ENCODE data around the gene ZNF343. TPM values are rescaled to one million over a fixed set of nuclear protein-coding genes. Genes with fewer than 3 reads are reported as not detected.

The ZNF343 gene
- polyA plus RNA-seq, 1 of the 3 experiments (the other 2 are of a cell fraction): 11.0 TPM

GRCh38 chr20:2541940-2542339 is 33.2 kb upstream of the ZNF343 start (continued):
- TF ChIP-seq, protein P1, sequence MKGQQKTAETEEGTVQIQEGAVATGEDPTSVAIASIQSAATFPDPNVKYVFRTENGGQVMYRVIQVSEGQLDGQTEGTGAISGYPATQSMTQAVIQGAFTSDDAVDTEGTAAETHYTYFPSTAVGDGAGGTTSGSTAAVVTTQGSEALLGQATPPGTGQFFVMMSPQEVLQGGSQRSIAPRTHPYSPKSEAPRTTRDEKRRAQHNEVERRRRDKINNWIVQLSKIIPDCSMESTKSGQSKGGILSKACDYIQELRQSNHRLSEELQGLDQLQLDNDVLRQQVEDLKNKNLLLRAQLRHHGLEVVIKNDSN (IDR thresholded peaks at IDR 0.05; ENCODE audit: borderline replicate concordance, low read depth): no peak

DNA sequence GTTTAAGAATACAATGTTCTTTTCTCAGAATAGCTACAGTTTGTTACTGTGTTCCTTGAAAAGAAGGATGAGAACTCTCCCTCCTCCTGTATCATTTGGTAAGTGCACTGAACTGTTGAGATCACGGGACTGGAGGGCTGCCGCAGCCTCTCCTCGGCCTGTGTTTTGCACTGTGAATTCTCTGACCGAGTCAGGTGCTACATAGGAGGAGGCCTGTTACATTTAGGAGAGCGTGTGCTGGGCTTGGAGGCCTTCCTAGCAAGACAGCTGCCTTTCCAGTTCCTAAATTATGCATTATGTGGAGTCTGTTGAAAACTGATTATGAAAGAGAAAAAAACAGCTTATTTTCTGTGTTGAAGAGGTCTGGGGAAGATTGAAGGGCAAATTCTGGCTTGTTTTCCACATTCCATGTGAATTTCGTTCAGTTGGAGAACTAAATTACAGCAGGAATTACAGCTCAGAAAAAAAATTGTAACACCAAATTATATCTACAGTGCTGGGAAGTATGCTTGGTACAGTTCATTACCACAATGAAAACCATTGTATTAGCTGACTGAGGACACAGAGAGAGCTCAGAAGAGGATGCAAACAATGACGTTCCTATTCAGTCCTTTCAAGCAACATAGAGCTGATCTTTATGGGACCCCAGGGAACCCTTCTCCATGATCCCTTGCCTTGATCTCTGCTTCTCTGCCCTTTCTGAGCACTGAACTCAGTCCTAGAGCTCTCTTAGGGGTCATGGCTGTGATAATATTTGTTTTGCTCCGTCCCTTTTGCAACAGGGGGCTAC is 30.4 kb upstream of the ZNF343 start:
- POLR2A ChIA-PET: no interaction called here
- no peak overlapping the region for H2AFZ ChIP-seq (ENCODE audit: low read depth)
- H3K9me2 ChIP-seq: no peaks in the 10 kb centered on the region
- peaks cover 13% of the 10 kb centered on the region; the same call in 1 of the 2 replicates for H3K27me3 ChIP-seq (ENCODE audit: insufficient read depth)
- H3K27ac ChIP-seq (ENCODE audit: low read depth in 2 of 2, low read length in 1 of 2): no peak overlapping the region
- H3K9ac ChIP-seq: no peak overlapping the region
- 61% methylated on average over 8 of the region's 8 CpGs for WGBS (ENCODE audit: low lambda C conversion rate)
- TF ChIP-seq NFIC (IDR thresholded peaks at IDR 0.05; ENCODE audit: borderline replicate concordance): no peak
- no peak for TF ChIP-seq RAD21 (IDR thresholded peaks at IDR 0.05; ENCODE audit: low read length)
- TF ChIP-seq REST (IDR thresholded peaks at IDR 0.05; ENCODE audit: low read depth, low read length): no peak
- no peak for TF ChIP-seq RCOR1 (IDR thresholded peaks at IDR 0.05; ENCODE audit: low read length)
- TF ChIP-seq, protein P2, sequence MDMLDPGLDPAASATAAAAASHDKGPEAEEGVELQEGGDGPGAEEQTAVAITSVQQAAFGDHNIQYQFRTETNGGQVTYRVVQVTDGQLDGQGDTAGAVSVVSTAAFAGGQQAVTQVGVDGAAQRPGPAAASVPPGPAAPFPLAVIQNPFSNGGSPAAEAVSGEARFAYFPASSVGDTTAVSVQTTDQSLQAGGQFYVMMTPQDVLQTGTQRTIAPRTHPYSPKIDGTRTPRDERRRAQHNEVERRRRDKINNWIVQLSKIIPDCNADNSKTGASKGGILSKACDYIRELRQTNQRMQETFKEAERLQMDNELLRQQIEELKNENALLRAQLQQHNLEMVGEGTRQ (IDR thresholded peaks at IDR 0.05; ENCODE audit: borderline replicate concordance, low read depth, low read length): no peak
- no peak for TF ChIP-seq SMC3 (IDR thresholded peaks at IDR 0.05; ENCODE audit: low read depth, low read length)
- TF ChIP-seq RFX5 (IDR thresholded peaks at IDR 0.05; ENCODE audit: low read length): no peak
- no peak for TF ChIP-seq RXRA (IDR thresholded peaks at IDR 0.05; ENCODE audit: borderline replicate concordance, low read depth)
- TF ChIP-seq JUND (IDR thresholded peaks at IDR 0.05): no peak
- TF ChIP-seq FOXM1 (IDR thresholded peaks at IDR 0.05; ENCODE audit: low read depth): no peak
- TF ChIP-seq CHD2 (IDR thresholded peaks at IDR 0.05; ENCODE audit: low read length, partially characterized antibody): no peak
- H3K4me2 ChIP-seq: no peak overlapping the region
- DNase-seq: no peak
- CTCF ChIA-PET: interaction anchor here (0.8 to 4.4 kb wide), 6 partner anchors 10 to 109 kb away, joined by 3 to 16 read pairs (median 4); no protein-coding TSS in a partner anchor
- no peaks in the 10 kb centered on the region for H3K4me1 ChIP-seq (ENCODE audit: control insufficient read depth in 1 of 2, insufficient read depth in 2 of 2, low read depth in 1 of 2, low read length in 1 of 2)
- no peaks in the 10 kb centered on the region for H3F3A ChIP-seq (replicated peaks; ENCODE audit: insufficient read depth)
- H3K4me3 ChIP-seq (ENCODE audit: low read depth in 2 of 2, low read length in 1 of 2): no peak overlapping the region
- no peaks in the 10 kb centered on the region for H3K79me2 ChIP-seq (ENCODE audit: insufficient read depth)
- no peaks in the 10 kb centered on the region for H3K36me3 ChIP-seq (replicated peaks in 1 of 2; ENCODE audit: control insufficient read depth in 1 of 2, insufficient read depth in 2 of 2, low read length in 1 of 2)
- no peaks in the 10 kb centered on the region for H3K9me3 ChIP-seq
- no peaks in the 10 kb centered on the region for H4K20me1 ChIP-seq (ENCODE audit: insufficient read depth)

All from SK-N-SH (cell line).